ENCODE measurements around the gene MRPL41. TPM values are rescaled to one million over a fixed set of nuclear protein-coding genes. Genes with fewer than 3 reads are reported as not detected.
"Not testable (repeated sequence)": the region's sequence is repeated elsewhere in the genome, so short reads cannot be mapped to it uniquely, and the experiment has no call there.

MRPL41 gene
- total RNA-seq, 4 donors from 2014 or later, result 44.1 to 70.0 (median 55.3) TPM

DNA sequence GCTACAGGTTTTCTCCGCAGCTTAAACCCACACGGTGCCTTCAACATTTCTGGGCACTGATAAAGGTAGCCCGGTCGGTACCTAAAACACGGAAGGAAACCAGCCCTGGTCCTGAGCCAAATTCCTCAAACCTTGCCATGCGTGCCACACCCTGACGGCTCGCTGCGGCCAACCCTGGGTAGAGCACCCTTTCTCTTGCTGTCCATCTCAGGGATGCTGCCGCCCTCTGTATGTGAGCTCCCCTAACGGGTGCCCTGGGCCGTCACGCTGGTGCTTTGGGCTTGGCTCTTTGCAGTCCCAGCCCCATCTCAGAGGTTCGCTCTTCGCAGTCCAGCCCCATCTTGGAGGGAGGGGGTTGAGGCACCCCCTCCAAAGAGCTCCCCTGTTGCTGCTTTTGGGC is 45.4 kb upstream of the MRPL41 start:
- Histone ChIP-seq H3K27ac (no peak overlapping the region), H3K4me1 (no peaks in the 10 kb centered on the region), H3K27me3 (no peaks in the 10 kb centered on the region), H3K36me3 (peaks cover 16% of the 10 kb centered on the region), H3K9me3 (no peaks in the 10 kb centered on the region), H3K4me3 (no peak overlapping the region)
- no peak for DNase-seq (ENCODE audit: low spot score in 2 of 2)
- no peak for TF ChIP-seq CTCF (IDR thresholded peaks at IDR 0.05)
- no peak for TF ChIP-seq POLR2AphosphoS5 (IDR thresholded peaks at IDR 0.05)
- TF ChIP-seq POLR2A (IDR thresholded peaks at IDR 0.05), result no peak
- TF ChIP-seq EP300 (IDR thresholded peaks at IDR 0.05), result no peak
- 84% methylated on average over 15 of the region's 15 CpGs for WGBS

DNA sequence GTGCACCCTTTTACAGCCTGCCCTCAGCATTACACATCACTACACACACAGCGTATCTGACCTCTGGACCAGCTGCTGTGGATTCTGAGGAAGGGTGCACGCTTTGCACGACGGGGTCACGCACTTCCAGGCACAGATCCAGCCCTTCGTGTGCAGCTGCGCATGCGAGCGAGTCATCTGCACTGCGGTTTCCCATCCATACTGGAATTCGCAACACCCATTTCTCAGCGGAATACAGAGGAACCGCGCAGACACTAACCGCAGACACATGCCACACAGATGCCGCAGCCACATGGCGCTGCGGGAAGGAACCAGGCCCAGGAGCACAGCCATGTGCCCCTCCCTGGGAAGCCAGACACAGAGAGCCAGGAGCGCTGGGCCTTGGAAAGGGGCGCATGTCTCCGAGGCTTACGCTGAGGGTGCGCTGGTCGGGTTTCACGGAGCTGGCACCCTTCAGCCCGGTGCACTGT is 44.9 kb upstream of the MRPL41 start:
- no peak overlapping the region for H3K27ac ChIP-seq
- H3K36me3 ChIP-seq, result peaks cover 14% of the 10 kb centered on the region
- H3K4me1 ChIP-seq, result no peaks in the 10 kb centered on the region
- no peaks in the 10 kb centered on the region for H3K9me3 ChIP-seq
- H3K27me3 ChIP-seq, result no peaks in the 10 kb centered on the region
- DNase-seq (ENCODE audit: low spot score in 2 of 2), result no peak
- H3K4me3 ChIP-seq, result no peak overlapping the region
- TF ChIP-seq POLR2AphosphoS5 (IDR thresholded peaks at IDR 0.05) (no peak), POLR2A (IDR thresholded peaks at IDR 0.05) (no peak), EP300 (IDR thresholded peaks at IDR 0.05) (no peak), CTCF (IDR thresholded peaks at IDR 0.05) (no peak)
- WGBS, result 46% methylated on average over 7 of the region's 26 CpGs

GRCh38 chr9:137509198-137509597 is 42.5 kb upstream of the MRPL41 start:
- Histone ChIP-seq H3K4me1 (no peaks in the 10 kb centered on the region), H3K36me3 (peaks cover 20% of the 10 kb centered on the region), H3K27me3 (no peaks in the 10 kb centered on the region), H3K4me3 (no peak overlapping the region), H3K9me3 (no peaks in the 10 kb centered on the region), H3K27ac (no peak overlapping the region)
- TF ChIP-seq POLR2AphosphoS5 (IDR thresholded peaks at IDR 0.05) (no peak), EP300 (IDR thresholded peaks at IDR 0.05) (no peak), POLR2A (IDR thresholded peaks at IDR 0.05) (no peak), CTCF (IDR thresholded peaks at IDR 0.05) (no peak)
- DNase-seq (ENCODE audit: low spot score in 2 of 2), result no peak
- 91% methylated on average over 14 of the region's 14 CpGs for WGBS

GRCh38 chr9:137511126-137511525 is 40.6 kb upstream of the MRPL41 start:
- 100% methylated on average over 1 of the region's 22 CpGs for WGBS
- not testable (repeated sequence) for H3K27me3 ChIP-seq; H3K4me1 ChIP-seq; H3K4me3 ChIP-seq; DNase-seq (ENCODE audit: low spot score in 2 of 2); H3K9me3 ChIP-seq; H3K27ac ChIP-seq
- H3K36me3 ChIP-seq, result peaks cover 26% of the 10 kb centered on the region

GRCh38 chr9:137511758-137512463 is 39.8 kb upstream of the MRPL41 start:
- TF ChIP-seq CTCF (IDR thresholded peaks at IDR 0.05), result no peak
- no peak for TF ChIP-seq POLR2AphosphoS5 (IDR thresholded peaks at IDR 0.05)
- TF ChIP-seq EP300 (IDR thresholded peaks at IDR 0.05), result no peak
- TF ChIP-seq POLR2A (IDR thresholded peaks at IDR 0.05), result no peak
- Histone ChIP-seq H3K27ac (no peak overlapping the region), H3K27me3 (no peaks in the 10 kb centered on the region), H3K36me3 (peaks cover 26% of the 10 kb centered on the region), H3K9me3 (no peaks in the 10 kb centered on the region), H3K4me1 (no peaks in the 10 kb centered on the region), H3K4me3 (no peak overlapping the region)
- 86% methylated on average over 24 of the region's 25 CpGs for WGBS
- DNase-seq (ENCODE audit: low spot score in 2 of 2), result no peak

GRCh38 chr9:137513136-137513535 is 38.5 kb upstream of the MRPL41 start:
- not testable (repeated sequence) for DNase-seq (ENCODE audit: low spot score in 2 of 2); H3K4me3 ChIP-seq; H3K27ac ChIP-seq; H3K9me3 ChIP-seq; H3K27me3 ChIP-seq; H3K4me1 ChIP-seq
- 87% methylated on average over 5 of the region's 5 CpGs for WGBS
- peaks cover 26% of the 10 kb centered on the region for H3K36me3 ChIP-seq

DNA sequence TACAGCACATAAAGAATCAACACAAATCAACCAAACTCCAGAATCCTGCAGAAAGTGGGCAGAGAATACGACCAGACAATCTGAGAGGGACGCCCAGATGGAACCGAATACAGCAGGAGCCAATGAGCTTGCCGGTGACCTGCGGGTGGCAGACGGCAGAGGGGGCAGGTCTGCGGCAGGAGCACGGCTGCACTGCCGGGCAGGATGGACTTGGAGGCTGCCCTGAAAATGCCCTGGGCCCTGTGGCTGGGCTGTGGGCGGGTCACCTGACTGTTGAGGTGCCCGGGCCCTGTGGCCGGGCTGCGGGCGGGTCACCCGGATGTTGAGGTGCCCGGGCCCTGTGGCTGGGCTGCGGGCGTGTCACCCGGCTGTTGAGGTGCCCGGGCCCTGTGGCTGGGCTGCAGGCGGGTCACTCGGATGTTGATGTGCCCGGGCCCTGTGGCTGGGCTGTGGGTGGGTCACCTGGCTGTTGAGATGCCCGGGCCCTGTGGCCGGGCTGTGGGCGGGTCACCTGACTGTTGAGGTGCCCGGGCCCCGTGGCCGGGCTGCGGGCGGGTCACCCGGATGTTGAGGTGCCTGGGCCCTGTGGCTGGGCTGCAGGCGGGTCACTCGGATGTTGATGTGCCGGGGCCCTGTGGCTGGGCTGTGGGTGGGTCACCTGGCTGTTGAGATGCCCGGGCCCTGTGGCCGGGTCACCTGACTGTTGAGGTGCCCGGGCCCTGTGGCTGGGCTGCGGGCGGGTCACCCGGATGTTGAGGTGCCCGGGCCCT is 37.7 kb upstream of the MRPL41 start:
- H3K4me1 ChIP-seq; H3K27ac ChIP-seq; H3K4me3 ChIP-seq; H3K27me3 ChIP-seq; DNase-seq (ENCODE audit: low spot score in 2 of 2); H3K9me3 ChIP-seq: not testable (repeated sequence)
- peaks cover 23% of the 10 kb centered on the region for H3K36me3 ChIP-seq
- 65% methylated on average over 9 of the region's 42 CpGs for WGBS

All from suprapubic skin (tissue), 4 donors.